GM21619 (cell line): ENCODE data around the gene E2F2.

ENCODE experiments used
- ATAC-seq: cut with Tn5 transposase; IDR thresholded peaks from one replicate; pipeline ENCODE4 v1.9.1; 2021; ENCODE audit not compliant: unreplicated experiment

Gene E2F2

GRCh38 chr1:23485002-23485332, 46.1 kb downstream of the E2F2 start:
- no peak for ATAC-seq

GRCh38 chr1:23484253-23485001, 46.6 kb downstream of the E2F2 start:
- ATAC-seq, result peak; percentile 54

- no peak for ATAC-seq
Observed at GRCh38 chr1:23483321-23484252, 47.4 kb downstream of the E2F2 start, which contains the start of gene ASAP3. Gene ASAP3 (minus strand): TSS chr1:23484179. CDS start chr1:23484133, 46 bp downstream.

GRCh38 chr1:23481904-23482303, 49.1 kb downstream of the E2F2 start:
- no peak for ATAC-seq

- ATAC-seq, result no peak
Observed at GRCh38 chr1:23481026-23481597, 49.9 kb downstream of the E2F2 start.

GRCh38 chr1:23480187-23481025, 50.6 kb downstream of the E2F2 start:
- no peak for ATAC-seq

GRCh38 chr1:23479666-23479941, 51.4 kb downstream of the E2F2 start:
- ATAC-seq, result no peak

- ATAC-seq, result no peak
Observed at GRCh38 chr1:23478896-23479665, 52.0 kb downstream of the E2F2 start.

- no peak for ATAC-seq
Observed at GRCh38 chr1:23477359-23478144, 53.5 kb downstream of the E2F2 start.

GRCh38 chr1:23475641-23476040, 55.4 kb downstream of the E2F2 start:
- ATAC-seq, result no peak

- no peak for ATAC-seq
Observed at GRCh38 chr1:23475134-23475628, 55.9 kb downstream of the E2F2 start.

GRCh38 chr1:23473037-23473800, 57.8 kb downstream of the E2F2 start:
- no peak for ATAC-seq

- no peak for ATAC-seq
Observed at GRCh38 chr1:23472351-23473036, 58.5 kb downstream of the E2F2 start.

- no peak for ATAC-seq
Observed at GRCh38 chr1:23471473-23472075, 59.5 kb downstream of the E2F2 start.

GRCh38 chr1:23470282-23471070, 60.6 kb downstream of the E2F2 start:
- no peak for ATAC-seq

- ATAC-seq, result no peak
Observed at GRCh38 chr1:23469372-23469982, 61.6 kb downstream of the E2F2 start.
